Parathyroid adenoma (tissue), 2 donors: ENCODE results near the gene TBXAS1.

Experiments
- H2AFZ ChIP-seq: fragments of 300-600 bp; sonication (generic); one replicate; pipeline ENCODE4 v1.7.0; 2017; ENCODE audit warnings: antibody characterized with exemption, mild to moderate bottlenecking
- H3K27ac ChIP-seq: fragments of 300-600 bp; sonication (generic); one replicate; pipeline ENCODE4 v1.7.0; 2017
- H3K27me3 ChIP-seq: fragments of 300-600 bp; sonication (generic); one replicate; pipeline ENCODE4 v1.7.0; 2017; ENCODE audit warnings: low read length; ENCODE audit not compliant: control insufficient read depth, insufficient read depth
- H3K36me3 ChIP-seq: fragments of 300-600 bp; sonication (generic); one replicate; pipeline ENCODE4 v1.7.0; 2017; ENCODE audit warnings: low read length; ENCODE audit not compliant: control insufficient read depth, insufficient read depth
- H3K4me1 ChIP-seq: fragments of 300-600 bp; sonication (generic); one replicate; pipeline ENCODE4 v1.7.0; 2017; ENCODE audit warnings: control low read depth
- H3K4me2 ChIP-seq: fragments of 300-600 bp; sonication (generic); one replicate; pipeline ENCODE4 v1.7.0; 2017; ENCODE audit warnings: low read length
- H3K4me3 ChIP-seq: fragments of 300-600 bp; sonication (generic); one replicate; pipeline ENCODE4 v1.7.0; 2017; ENCODE audit warnings: low read depth, low read length
- H3K79me2 ChIP-seq: fragments of 300-600 bp; sonication (generic); one replicate; pipeline ENCODE4 v1.7.0; 2017; ENCODE audit warnings: control low read depth
- H3K9ac ChIP-seq: fragments of 300-600 bp; sonication (generic); one replicate; pipeline ENCODE4 v1.7.0; 2017; ENCODE audit warnings: mild to moderate bottlenecking
- H3K9me3 ChIP-seq: fragments of 300-600 bp; sonication (generic); one replicate; pipeline ENCODE4 v1.7.0; 2017; ENCODE audit warnings: low read length; ENCODE audit not compliant: control insufficient read depth
- CTCF ChIP-seq: fragments of 300-600 bp; sonication (generic); IDR thresholded peaks from one replicate; pipeline ENCODE4 v1.7.0; 2017; ENCODE audit warnings: antibody characterized with exemption, mild to moderate bottlenecking
- donor health status: primary hyperparathyroidism.

The TBXAS1 gene

GRCh38 chr7:140026935-140027334 lies 197.9 kb downstream of the TBXAS1 start:
- Histone ChIP-seq H3K9me3 (no peaks in the 10 kb centered on the region), H3K4me2 (no peak overlapping the region), H3K79me2 (no peaks in the 10 kb centered on the region), H3K4me1 (no peaks in the 10 kb centered on the region), H3K27me3 (no peaks in the 10 kb centered on the region), H2AFZ (no peak overlapping the region), H3K4me3 (no peak overlapping the region), H3K27ac (no peak overlapping the region), H3K9ac (no peak overlapping the region), H3K36me3 (no peaks in the 10 kb centered on the region)
- no peak for TF ChIP-seq CTCF

GRCh38 chr7:140027858-140028257 lies 198.8 kb downstream of the TBXAS1 start:
- Histone ChIP-seq H3K27me3 (no peaks in the 10 kb centered on the region), H3K36me3 (no peaks in the 10 kb centered on the region)
- no peak for TF ChIP-seq CTCF

GRCh38 chr7:140028311-140028710 lies 199.2 kb downstream of the TBXAS1 start:
- Histone ChIP-seq H3K79me2 (no peaks in the 10 kb centered on the region), H3K27ac (no peak overlapping the region), H3K27me3 (no peaks in the 10 kb centered on the region), H3K36me3 (no peaks in the 10 kb centered on the region), H3K9me3 (no peaks in the 10 kb centered on the region), H2AFZ (no peak overlapping the region), H3K4me3 (no peak overlapping the region), H3K4me1 (no peaks in the 10 kb centered on the region), H3K4me2 (no peak overlapping the region), H3K9ac (no peak overlapping the region)
- TF ChIP-seq CTCF = no peak

More at GRCh38 chr7:140027858-140028257, 198.8 kb downstream of the TBXAS1 start:
- H3K9me3 ChIP-seq = no peaks in the 10 kb centered on the region
- H3K4me3 ChIP-seq = no peak overlapping the region
- H3K4me1 ChIP-seq = no peaks in the 10 kb centered on the region
- H3K79me2 ChIP-seq = no peaks in the 10 kb centered on the region
- H3K27ac ChIP-seq = no peak overlapping the region
- no peak overlapping the region for H3K4me2 ChIP-seq
- no peak overlapping the region for H2AFZ ChIP-seq
- no peak overlapping the region for H3K9ac ChIP-seq

GRCh38 chr7:140029072-140029471 lies 200.0 kb downstream of the TBXAS1 start:
- no peak for TF ChIP-seq CTCF
- Histone ChIP-seq H3K36me3 (no peaks in the 10 kb centered on the region), H3K9me3 (no peaks in the 10 kb centered on the region), H3K4me2 (no peak overlapping the region), H3K27me3 (no peaks in the 10 kb centered on the region), H2AFZ (no peak overlapping the region), H3K4me1 (no peaks in the 10 kb centered on the region), H3K4me3 (no peak overlapping the region), H3K27ac (no peak overlapping the region), H3K9ac (no peak overlapping the region), H3K79me2 (no peaks in the 10 kb centered on the region)

GRCh38 chr7:140031364-140031763 lies 202.3 kb downstream of the TBXAS1 start:
- Histone ChIP-seq H2AFZ (no peak overlapping the region), H3K79me2 (no peaks in the 10 kb centered on the region), H3K4me2 (no peak overlapping the region), H3K4me3 (no peak overlapping the region), H3K27me3 (no peaks in the 10 kb centered on the region), H3K27ac (no peak overlapping the region), H3K4me1 (no peaks in the 10 kb centered on the region), H3K36me3 (no peaks in the 10 kb centered on the region), H3K9ac (no peak overlapping the region), H3K9me3 (no peaks in the 10 kb centered on the region)
- no peak for TF ChIP-seq CTCF
